SU-DHL-6 (cell line): ENCODE data around the gene PLEKHF1.

Experiments used
- CTCF ChIP-seq: fragments of 200-600 bp; sonication (generic); IDR thresholded peaks from one replicate; pipeline ENCODE4 v1.5.1; 2017; ENCODE audit warnings: antibody characterized with exemption, mild to moderate bottlenecking, low read length, moderate library complexity; ENCODE audit not compliant: insufficient read depth, poor library complexity, severe bottlenecking
- EZH2phosphoT487 ChIP-seq: fragments of 200-600 bp; sonication (generic), shearing (Covaris generic); conservative IDR thresholded peaks from 2 replicates; pipeline ENCODE4 v1.6.1; 2018; ENCODE audit warnings: mild to moderate bottlenecking, antibody characterized with exemption, low read length, moderate library complexity, mixed read lengths

- no peak for TF ChIP-seq CTCF
- no peak for TF ChIP-seq EZH2phosphoT487
Observed at GRCh38 chr19:29660835-29661234, 4.4 kb upstream of the PLEKHF1 start.
